PC-3 (cell line): ENCODE data around the gene ST7. TPM values are rescaled to one million over a fixed set of nuclear protein-coding genes. Genes with fewer than 3 reads are reported as not detected.

Experiments
- ATAC-seq: fragments of 200-7000 bp; cut with Tn5 transposase; 2 replicates; pipeline ENCODE4 v1.9.1; 2020; ENCODE audit warnings: mild to moderate bottlenecking, moderate library complexity
- BruUV-seq: library from RNA; stranded (reverse); fragments of 400-500 nt; replicated peaks from 2 replicates; lab custom pipeline; 2021; lab: Mats Ljungman, UMichigan
- CTCF ChIA-PET: fragments of 300-600 bp; sonication (Branson Sonifier 250); formaldehyde crosslinking; loops from one replicate; lab custom pipeline; 2022; ENCODE audit warnings: antibody characterized with exemption; lab: Charles Lee
- POLR2A ChIA-PET: fragments of 300-600 bp; sonication (Branson Sonifier 250); formaldehyde crosslinking; loops from one replicate; lab custom pipeline; 2022; ENCODE audit warnings: antibody characterized with exemption; ENCODE audit not compliant: unreplicated experiment; lab: Charles Lee
- DNase-seq: peaks from one replicate; pipeline ENCODE4 v3.0.0-alpha.2; 2015
- H2AFZ ChIP-seq: fragments of 300-600 bp; sonication (generic); 2 replicates; pipeline ENCODE4 v1.6.0; 2016; ENCODE audit warnings: antibody characterized with exemption, low read length
- H3F3A ChIP-seq: fragments of 300-600 bp; sonication (generic); one replicate; pipeline ENCODE4 v1.6.0; 2017; ENCODE audit warnings: antibody characterized with exemption, low read length, control low read depth, mild to moderate bottlenecking; ENCODE audit not compliant: unreplicated experiment
- H3K27ac ChIP-seq: fragments of 300-600 bp; sonication (generic); 2 replicates; pipeline ENCODE4 v1.5.1; 2016; ENCODE audit warnings: mild to moderate bottlenecking, low read length
- H3K27me3 ChIP-seq: fragments of 300-600 bp; sonication (generic); 2 replicates; pipeline ENCODE4 v1.6.1; 2016; ENCODE audit warnings: low read length, mixed read lengths
- H3K36me3 ChIP-seq: fragments of 300-600 bp; sonication (generic); 2 replicates; pipeline ENCODE4 v1.6.1; 2016; ENCODE audit warnings: low read depth, mixed run types, low read length, mixed read lengths
- H3K4me1 ChIP-seq: fragments of 300-600 bp; sonication (generic); 2 replicates; pipeline ENCODE4 v1.5.1; 2016; ENCODE audit warnings: low read length; ENCODE audit not compliant: insufficient read depth
- H3K4me2 ChIP-seq: fragments of 300-600 bp; sonication (generic); 2 replicates; pipeline ENCODE4 v1.6.0; 2016; ENCODE audit warnings: low read length
- H3K4me3 ChIP-seq: fragments of 300-600 bp; sonication (generic); 2 replicates; pipeline ENCODE4 v1.5.1; 2016; ENCODE audit warnings: mild to moderate bottlenecking, low read length, mixed read lengths
- H3K79me2 ChIP-seq: fragments of 300-600 bp; sonication (generic); 2 replicates; pipeline ENCODE4 v1.6.1; 2017; ENCODE audit warnings: low read length, mixed read lengths
- H3K9ac ChIP-seq: fragments of 300-600 bp; sonication (generic); 2 replicates; pipeline ENCODE4 v1.6.0; 2016; ENCODE audit warnings: mild to moderate bottlenecking, low read length
- H3K9me2 ChIP-seq: fragments of 300-600 bp; sonication (generic); replicated peaks from 2 replicates; pipeline ENCODE4 v1.6.1; 2016; ENCODE audit warnings: mixed run types, low read length, mixed read lengths
- H3K9me3 ChIP-seq: fragments of 300-600 bp; sonication (generic); 2 replicates; pipeline ENCODE4 v1.6.1; 2016; ENCODE audit warnings: low read length, mixed read lengths
- H4K20me1 ChIP-seq: fragments of 300-600 bp; sonication (generic); 2 replicates; pipeline ENCODE4 v1.6.1; 2016; ENCODE audit warnings: low read length, mixed read lengths
- CTCF ChIP-seq: fragments of 300-600 bp; sonication (generic); conservative IDR thresholded peaks from 2 replicates; pipeline ENCODE4 v1.5.1; 2017; ENCODE audit warnings: antibody characterized with exemption, low read depth, mild to moderate bottlenecking, low read length
- EZH2 ChIP-seq: fragments of 300-600 bp; sonication (generic); IDR thresholded peaks from one replicate; pipeline ENCODE4 v1.6.1; 2017; ENCODE audit warnings: antibody characterized with exemption, mild to moderate bottlenecking, low read length; ENCODE audit not compliant: unreplicated experiment
- EZH2phosphoT487 ChIP-seq: fragments of 300-600 bp; sonication (generic); IDR thresholded peaks from 2 replicates; pipeline ENCODE4 v1.6.1; 2018; ENCODE audit warnings: mild to moderate bottlenecking, antibody characterized with exemption, low read length, borderline replicate concordance
- intact Hi-C: fragments of 100-400 bp; cut with micrococcal nuclease; formaldehyde crosslinking; loops from 2 replicates; pipeline ENCODE4 v1.9.0; 2023
- total RNA-seq: library from RNA; depleted of rRNA; stranded (reverse); fragments of >200 nt; gene quantifications from 2 replicates; pipeline ENCODE4 v1.2.3, GENCODE V29; 2014

Gene ST7
- total RNA-seq, 1 experiment from 2014 or later: 19.7 TPM

DNA sequence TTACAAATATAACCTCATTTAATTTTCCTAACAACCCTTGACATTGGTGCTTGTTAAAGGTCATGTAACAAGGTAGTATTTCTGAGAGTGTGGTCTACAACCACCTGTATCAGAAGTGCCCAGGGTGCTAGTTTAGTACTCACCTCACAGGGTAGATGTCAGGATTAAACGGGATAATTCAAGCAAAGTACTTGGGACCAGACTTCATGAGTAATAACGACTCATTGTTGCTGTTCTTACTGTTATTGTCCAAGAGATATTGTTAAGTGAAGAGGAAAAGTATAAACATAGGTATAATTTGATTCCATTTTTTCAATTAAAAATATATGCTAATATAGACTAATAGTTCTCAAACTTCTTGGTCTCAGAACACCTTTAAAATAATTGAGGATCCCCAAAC, 190.3 kb downstream of the ST7 start:
- intact Hi-C loops: no loop called here

GRCh38 chr7:117145333-117145732, 192.0 kb downstream of the ST7 start:
- Histone ChIP-seq H3K36me3 (no peaks in the 10 kb centered on the region), H3K4me2 (no peak overlapping the region), H3F3A (no peaks in the 10 kb centered on the region), H3K27ac (no peak overlapping the region), H3K9me2 (no peaks in the 10 kb centered on the region), H3K27me3 (no peaks in the 10 kb centered on the region), H3K79me2 (no peaks in the 10 kb centered on the region), H4K20me1 (no peaks in the 10 kb centered on the region), H3K4me1 (peaks cover 17% of the 10 kb centered on the region), H3K9me3 (no peaks in the 10 kb centered on the region), H3K9ac (no peak overlapping the region), H2AFZ (no peak overlapping the region), H3K4me3 (no peak overlapping the region)
- no peak for ATAC-seq
- no TSS peak for BruUV-seq
- intact Hi-C loops: no loop called here
- POLR2A ChIA-PET: interaction anchor here (0.5 kb wide), 1 partner anchor 12 kb away, joined by 4 read pairs; no protein-coding TSS in a partner anchor
- CTCF ChIA-PET: no interaction called here
- DNase-seq: no peak
- TF ChIP-seq CTCF (no peak), EZH2phosphoT487 (no peak), EZH2 (no peak)

More for the DNA sequence above, 190.3 kb downstream of the ST7 start:
- H3K9ac ChIP-seq: no peak overlapping the region
- ATAC-seq (peak; percentile 93), DNase-seq (peak; percentile 65)
- H3K4me1 ChIP-seq: peaks cover 17% of the 10 kb centered on the region
- CTCF ChIA-PET: no interaction called here
- no peak overlapping the region for H3K4me3 ChIP-seq
- TF ChIP-seq CTCF (no peak), EZH2phosphoT487 (no peak), EZH2 (no peak)
- H3K9me2 ChIP-seq: no peaks in the 10 kb centered on the region
- H3F3A ChIP-seq: no peaks in the 10 kb centered on the region
- H3K79me2 ChIP-seq: no peaks in the 10 kb centered on the region
- H2AFZ ChIP-seq: no peak overlapping the region
- peak overlapping the region; percentile 22; the same call in 1 of the 2 replicates for H3K27ac ChIP-seq
- H3K4me2 ChIP-seq: no peak overlapping the region
- H3K27me3 ChIP-seq: no peaks in the 10 kb centered on the region
- POLR2A ChIA-PET: no interaction called here
- no peaks in the 10 kb centered on the region for H3K36me3 ChIP-seq
- no TSS peak for BruUV-seq
- no peaks in the 10 kb centered on the region for H3K9me3 ChIP-seq
- H4K20me1 ChIP-seq: no peaks in the 10 kb centered on the region

GRCh38 chr7:117146059-117146458, 192.8 kb downstream of the ST7 start:
- ChIA-PET POLR2A (no interaction called here), CTCF (interaction anchor here (0.6 kb wide), 1 partner anchor 20 kb away, joined by 3 read pairs; no protein-coding TSS in a partner anchor)
- Histone ChIP-seq H3K4me3 (no peak overlapping the region), H3K27ac (no peak overlapping the region), H2AFZ (no peak overlapping the region), H3F3A (no peaks in the 10 kb centered on the region), H4K20me1 (no peaks in the 10 kb centered on the region), H3K9me3 (no peaks in the 10 kb centered on the region), H3K9ac (no peak overlapping the region), H3K9me2 (no peaks in the 10 kb centered on the region), H3K27me3 (no peaks in the 10 kb centered on the region), H3K36me3 (no peaks in the 10 kb centered on the region), H3K4me2 (no peak overlapping the region), H3K79me2 (no peaks in the 10 kb centered on the region), H3K4me1 (peaks cover 17% of the 10 kb centered on the region)
- intact Hi-C loops: no loop called here
- ATAC-seq (no peak), DNase-seq (no peak)
- no peak for TF ChIP-seq EZH2
- TF ChIP-seq EZH2phosphoT487: no peak
- no peak for TF ChIP-seq CTCF
- no TSS peak for BruUV-seq
